ENCODE results near the gene PSMA6. TPM values are rescaled to one million over a fixed set of nuclear protein-coding genes. Genes with fewer than 3 reads are reported as not detected.

The PSMA6 gene
- total RNA-seq, 1 donor from 2014 or later, result 230 TPM

Other genes with a start within 250 kb of the PSMA6 start
- gene FAM177A1, start 246.1 kb upstream of the PSMA6 start, total RNA-seq, result 13.6 TPM
- gene PPP2R3C, start 170.4 kb upstream of the PSMA6 start, total RNA-seq, result 52.7 TPM
- gene PRORP, start 169.8 kb upstream of the PSMA6 start, total RNA-seq, result 17.2 TPM
- gene NFKBIA, start 112.4 kb downstream of the PSMA6 start, total RNA-seq, result 88.2 TPM
- gene INSM2, start 241.8 kb downstream of the PSMA6 start, total RNA-seq, result not detected

Measured in skeletal muscle tissue (tissue), 1 donor.